AG08395 (cell line): ENCODE results near the gene GPR18.
"Not testable (repeated sequence)": the region's sequence is repeated elsewhere in the genome, so short reads cannot be mapped to it uniquely, and the experiment has no call there.

Experiments used
- DNase-seq: peaks from one replicate; pipeline ENCODE4 v3.0.0; 2012; ENCODE audit warnings: mixed read lengths, low spot score

Gene GPR18

DNA sequence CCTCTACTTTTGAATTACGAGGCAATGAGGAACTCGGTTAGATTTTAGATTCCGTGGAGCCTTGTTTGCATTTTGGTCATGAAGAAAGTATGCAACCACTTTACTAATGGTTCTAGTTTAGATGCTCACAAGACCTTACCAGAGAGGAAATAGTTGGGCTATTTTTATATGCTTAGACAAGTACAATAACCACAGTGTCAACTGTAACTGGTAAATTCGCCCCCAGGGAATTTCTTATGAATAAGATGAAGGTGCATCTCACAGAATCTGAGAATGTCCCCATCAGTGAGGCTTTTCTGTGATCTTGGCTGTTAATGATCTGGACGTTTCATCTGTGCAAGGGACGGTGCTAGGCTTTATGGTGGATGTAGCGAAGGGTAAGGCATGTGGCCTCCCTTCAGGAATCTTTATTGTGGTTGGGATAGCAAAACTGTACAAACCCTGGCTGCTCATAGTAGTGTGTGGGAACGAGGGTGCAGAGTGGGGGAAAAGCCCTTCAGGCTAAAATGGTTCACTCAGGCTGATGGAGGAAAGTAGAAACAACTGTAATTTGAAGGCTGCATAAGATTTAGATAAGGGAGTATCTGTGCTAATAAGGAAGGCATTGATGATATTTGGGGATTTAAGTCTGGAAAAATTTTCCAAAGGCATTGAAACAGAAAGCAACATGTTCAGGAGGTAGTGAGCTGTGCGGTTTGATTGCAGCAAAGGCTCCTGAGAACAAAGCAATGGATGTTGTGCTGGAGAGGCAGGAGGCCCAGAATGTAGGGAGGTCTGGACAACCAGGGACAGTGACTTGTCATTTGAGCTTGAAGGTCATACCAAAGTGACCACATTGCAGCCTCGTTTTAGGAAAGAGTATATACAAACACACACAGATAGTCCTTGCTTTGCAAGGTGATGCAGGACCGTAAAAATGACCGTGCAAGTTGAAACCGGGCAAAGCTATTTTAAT is 29.2 kb downstream of the GPR18 start:
- peak; percentile 84 for DNase-seq

DNA sequence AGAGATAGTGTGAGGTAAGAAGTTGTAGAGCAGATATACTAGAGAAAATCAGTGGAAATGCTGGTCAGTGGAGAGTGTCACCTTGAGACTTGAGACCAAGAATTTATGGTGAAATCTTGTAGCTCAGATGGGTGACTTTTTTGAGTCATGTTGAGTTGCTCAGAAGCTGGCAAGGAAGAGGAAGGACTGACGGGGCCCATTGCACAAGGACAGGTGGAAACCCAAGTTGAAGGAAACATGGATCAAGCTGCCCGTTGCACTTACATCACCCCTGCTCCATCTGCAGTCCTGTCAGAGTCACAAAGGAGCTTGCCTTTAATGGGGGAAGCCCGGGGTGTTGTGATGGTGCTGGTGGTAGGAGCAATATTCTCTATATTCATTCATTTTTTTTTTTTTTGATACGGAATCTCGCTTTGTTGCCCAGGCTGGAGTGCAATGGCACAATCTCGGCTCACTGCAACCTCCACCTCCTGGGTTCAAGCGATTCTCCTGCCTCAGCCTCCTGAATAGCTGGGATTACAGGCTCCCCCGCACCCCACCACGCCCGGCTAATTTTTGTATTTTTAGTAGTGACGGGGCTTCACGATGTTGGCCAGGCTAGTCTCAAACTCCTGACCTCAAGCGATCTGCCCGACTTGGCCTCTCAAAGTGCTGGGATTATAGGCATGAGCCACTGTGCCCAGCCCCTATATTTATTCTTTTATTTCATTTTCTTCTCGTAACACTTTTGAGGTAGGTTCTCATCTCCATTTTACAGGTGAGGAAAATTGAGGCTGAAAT is 30.1 kb downstream of the GPR18 start:
- DNase-seq = no peak

DNA sequence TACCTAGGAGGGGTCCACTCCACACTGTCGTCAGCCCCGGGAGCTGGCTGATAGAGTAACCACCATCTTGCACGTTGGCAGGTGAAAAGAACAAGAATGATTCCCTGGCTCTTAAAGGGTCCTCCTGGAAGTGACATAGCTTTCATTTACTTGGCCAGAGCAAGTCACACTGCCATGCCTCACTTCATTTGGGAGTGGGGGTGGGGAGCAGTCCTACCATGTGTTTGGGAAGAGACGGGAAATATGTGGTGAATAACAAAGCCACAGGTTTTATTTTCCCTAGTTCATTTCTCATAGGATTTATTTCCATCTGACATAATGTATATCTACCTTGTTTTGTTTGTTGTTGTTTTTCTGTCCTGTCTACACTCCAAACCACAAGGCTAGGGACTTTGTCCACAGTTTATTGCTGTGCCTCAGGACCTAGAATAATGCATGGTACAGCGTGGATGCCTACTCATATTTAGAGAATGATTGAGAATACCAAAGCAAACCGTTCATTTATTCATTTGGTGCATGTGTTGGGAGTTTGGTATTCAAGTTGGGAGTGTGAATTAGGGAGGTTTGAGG is 30.8 kb downstream of the GPR18 start:
- DNase-seq = no peak

DNA sequence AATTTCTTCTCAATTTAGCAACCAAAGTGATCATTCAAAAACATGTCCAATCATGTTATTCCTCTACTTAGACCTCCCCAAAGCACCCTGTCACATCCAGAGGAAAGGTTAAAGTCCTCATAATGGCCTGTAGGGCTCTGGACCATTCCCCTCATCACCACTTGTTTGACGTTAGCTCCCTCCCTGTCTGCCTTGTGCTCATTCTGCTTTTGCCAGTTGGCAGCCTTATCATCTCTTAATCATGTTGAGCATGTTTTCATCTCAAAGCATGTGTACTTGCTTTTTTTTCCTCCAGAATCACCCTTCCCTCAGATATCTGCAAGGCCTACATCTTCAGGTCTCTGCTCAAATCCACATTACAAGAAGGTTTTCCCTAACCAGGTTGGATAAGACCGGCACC is 31.7 kb downstream of the GPR18 start:
- DNase-seq = no peak

DNA sequence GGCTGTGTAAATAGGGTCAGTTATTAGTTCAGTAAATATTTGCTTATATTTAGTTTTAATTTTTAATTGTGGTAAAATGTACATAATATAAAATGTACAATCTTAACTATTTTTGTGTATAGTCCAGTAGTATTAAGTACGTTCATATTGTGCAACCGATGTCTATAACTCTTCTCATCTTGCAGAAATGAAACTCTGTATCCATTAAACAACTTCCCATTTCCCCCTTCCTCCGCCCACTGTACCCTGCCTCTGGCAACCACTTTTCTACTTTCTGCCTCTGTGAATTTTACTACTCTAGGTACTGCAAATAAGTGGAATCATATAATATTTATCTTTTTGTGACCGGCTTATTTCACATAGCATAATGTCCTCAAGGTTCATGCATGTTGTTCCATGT is 33.1 kb downstream of the GPR18 start:
- no peak for DNase-seq

DNA sequence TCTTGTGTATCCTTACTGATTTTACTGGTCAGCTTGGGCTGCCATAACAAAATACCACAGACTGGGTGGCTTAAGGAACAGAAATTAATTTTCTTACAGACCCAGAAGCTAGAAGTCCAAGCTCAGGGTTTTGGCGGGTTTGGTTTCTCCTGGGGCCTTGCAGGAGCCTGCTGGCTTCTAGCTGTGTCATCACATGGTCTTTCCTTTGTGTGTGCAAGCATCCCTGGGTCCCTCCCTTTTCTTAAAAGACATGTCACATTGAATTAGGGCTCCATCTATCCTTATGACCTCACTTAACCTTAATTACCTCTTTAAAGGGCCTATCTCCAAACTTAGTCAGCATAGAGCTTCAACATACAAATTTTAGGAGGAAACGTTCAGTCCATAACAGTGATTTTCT is 34.2 kb downstream of the GPR18 start:
- DNase-seq = no peak

DNA sequence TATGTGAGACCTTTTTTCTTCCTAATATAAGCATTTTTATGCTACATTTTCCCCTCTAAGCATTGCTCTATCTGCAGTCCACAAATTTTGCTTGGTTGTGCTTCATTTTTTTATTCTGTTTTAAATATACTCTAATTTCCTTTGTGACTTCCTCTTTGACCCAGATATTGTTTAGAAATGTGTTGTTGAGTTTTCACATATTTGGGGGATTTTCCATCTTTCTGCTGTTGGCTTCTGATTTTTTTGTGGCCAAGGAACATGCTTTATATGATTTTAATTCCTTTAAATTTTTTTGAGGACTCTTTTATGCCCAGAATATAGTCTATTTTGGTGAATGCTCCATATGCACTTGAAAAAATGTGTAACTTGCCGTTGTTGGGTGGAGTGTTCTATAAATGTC is 34.6 kb downstream of the GPR18 start:
- no peak for DNase-seq

DNA sequence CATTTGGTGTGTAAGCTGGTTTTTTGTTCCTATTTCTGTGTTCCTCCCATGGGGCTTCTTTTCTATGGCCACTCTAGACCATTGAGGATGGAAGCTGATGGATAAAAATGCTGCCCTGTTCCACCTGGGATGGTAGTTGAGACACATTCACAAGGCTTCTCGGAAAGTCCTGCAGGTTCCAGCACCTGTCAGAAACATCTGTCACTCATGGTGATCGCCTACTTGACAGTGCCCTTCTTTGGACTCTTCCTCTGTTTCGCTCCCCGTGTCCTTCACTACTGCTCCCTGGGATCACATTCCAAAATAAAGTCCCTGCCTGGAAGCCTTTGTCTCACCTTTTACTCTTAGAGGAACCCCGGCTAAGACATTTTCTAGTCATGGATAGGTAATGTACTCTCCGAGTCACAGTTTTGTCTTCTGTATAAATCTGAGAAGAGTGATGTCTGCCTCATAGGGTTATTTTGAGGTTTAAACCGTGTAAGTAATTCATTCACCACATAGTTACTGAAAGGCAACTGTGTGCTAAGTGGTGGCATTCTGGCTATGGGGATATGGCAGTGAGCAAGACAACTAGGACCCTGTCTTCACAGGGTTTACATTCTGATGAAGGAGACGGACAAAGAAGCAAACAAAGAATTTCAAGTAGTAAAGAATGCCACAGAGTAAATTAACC is 36.5 kb downstream of the GPR18 start:
- no peak for DNase-seq

DNA sequence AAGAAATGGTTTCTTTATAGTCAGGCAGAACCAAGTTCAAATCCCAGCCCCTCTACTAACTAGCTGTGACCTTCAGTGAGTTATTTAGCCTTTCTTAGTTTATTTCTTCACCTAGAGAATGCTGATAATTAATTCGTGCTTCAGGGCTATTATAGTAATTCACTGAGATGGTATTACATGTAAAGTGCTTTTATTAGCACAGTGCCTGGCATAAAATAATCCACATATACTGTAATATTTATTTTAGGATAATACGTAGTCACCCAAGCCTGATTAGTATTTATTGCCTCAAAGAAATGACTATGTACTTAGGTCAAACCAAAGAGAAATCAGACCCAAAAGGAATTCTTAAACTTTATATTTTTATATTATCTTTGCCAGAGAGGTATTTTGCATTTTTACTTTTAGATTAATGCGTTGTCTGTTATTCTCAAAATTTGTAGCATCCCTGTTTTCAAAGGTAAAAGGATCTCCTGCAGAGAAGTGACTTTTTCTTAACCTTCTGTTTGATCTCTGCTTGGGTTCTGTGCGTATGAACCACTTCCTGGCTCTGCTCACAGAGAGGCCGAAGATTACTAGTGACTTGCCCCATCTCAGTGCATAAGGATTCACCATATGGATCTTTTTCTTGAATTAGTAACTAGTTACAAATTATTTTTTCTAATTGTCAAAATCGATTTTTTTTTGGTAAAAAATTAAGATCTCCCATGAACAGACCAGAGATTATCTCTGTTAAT is 37.8 kb downstream of the GPR18 start:
- DNase-seq = no peak

DNA sequence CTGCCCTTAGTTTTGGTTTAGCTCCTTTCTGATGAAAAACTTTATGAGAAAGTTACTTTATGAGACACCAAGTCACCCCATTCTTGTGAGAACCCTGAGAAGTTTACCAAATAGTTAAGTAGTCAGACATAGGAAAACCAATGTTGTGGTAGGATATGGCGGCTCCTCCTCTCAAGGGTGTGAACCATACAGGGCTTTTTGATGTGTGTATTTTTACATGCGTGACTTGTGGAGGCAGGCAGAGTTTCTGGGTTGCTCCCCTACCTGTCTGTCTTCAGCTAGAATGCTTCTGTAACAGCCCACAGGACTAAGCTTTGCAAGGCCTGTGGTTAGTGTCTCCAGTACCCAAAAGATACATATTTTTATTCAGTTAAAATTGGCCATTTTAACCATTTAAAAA is 39.2 kb downstream of the GPR18 start:
- no peak for DNase-seq

DNA sequence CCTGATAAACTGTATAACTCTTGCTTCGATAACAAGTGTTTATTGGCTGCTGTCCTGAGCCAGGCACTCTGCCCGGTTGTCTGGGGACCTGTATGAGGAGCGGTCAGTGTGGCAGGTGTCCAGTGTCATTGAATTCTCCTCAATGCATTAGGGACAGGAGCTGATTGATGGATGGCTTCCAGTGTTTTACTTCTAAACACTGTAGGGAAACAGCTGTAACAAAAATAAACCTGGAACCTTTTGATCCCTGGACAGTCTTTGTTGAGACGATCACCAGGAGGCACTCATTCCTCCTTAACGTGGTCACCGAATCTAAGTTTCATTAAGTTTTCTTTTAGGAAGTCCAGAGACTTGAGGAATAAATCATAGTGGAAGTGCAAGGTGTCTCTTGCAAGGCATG is 39.6 kb downstream of the GPR18 start:
- DNase-seq = no peak

DNA sequence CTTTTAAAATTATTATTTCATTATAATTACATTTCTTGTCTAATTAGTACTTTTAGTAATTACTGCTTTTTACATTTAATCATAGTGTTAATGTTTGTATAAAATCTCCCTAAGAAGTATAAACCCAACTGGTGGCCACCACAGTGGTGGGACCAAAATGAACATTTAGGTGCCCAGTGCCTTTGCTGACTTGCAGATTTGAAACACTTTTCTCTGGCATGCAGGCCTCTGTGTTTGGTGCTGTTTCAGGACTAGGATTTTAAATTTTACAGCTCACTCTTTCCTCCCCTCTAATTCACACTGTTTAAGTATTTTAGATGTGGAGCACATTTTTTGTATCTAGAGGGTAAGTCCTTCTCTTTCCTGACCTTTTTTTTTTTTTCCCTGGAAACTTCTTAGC is 40.1 kb downstream of the GPR18 start:
- no peak for DNase-seq

DNA sequence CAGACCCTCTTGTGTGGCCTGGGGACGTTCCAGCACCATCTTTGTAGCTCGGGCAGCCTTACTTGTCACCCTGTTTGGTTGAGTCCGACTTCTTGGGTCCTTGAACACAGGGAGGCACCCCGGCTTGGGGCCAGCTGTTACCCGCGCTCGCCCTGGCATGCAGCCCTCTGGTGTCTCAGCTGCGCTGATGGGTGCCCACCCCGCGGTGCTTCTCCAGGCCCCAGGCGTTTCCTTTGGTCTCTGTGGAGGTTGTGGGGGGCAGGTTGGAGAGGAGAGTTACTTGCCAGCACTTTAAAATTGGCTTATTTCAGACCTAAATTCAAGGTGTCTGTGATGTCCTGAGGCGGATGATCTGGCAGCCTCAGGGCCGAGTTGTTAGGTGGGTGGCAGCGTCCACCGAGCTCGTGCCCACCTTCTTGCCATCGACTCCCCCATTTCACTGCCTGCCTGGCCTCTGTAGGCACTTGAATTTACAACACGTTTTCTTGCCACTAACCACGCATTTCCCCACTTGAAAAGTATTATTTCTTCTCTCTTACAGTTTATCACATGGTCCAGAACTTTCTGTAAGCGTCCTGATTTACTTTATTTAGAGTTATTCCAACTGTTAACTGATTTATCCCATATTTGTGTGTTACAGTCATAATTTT is 40.6 kb downstream of the GPR18 start:
- no peak for DNase-seq

DNA sequence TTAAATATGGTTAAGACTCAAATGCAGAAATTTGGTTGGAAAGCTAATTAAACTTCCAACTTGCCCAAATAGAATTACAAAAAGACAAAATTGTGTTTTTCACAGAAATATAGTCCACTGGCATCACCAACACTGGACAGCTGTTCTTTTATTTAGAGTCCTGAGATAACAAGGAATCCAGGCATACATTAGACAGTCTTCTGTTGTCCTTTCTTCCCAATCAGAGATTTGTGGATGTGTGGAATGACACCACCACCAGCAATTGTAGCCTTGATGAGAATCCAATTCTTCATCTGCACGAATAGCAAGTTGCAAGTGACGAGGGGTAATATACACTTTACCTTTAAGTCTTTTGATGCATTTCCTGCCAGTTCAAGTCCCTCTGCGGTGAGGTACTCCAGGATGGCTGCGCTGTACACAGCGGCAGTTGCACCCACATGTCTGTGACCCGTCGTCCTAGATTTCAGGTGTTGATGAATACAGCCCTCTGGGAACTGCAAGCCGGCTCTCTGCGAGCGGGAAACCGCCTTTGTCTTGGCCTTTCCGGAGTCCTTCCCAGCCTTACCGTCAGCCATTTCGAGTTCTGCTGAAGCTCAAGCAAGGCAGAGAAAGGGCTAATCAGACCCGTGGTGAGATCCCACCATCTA is 42.9 kb downstream of the GPR18 start:
- no peak for DNase-seq

DNA sequence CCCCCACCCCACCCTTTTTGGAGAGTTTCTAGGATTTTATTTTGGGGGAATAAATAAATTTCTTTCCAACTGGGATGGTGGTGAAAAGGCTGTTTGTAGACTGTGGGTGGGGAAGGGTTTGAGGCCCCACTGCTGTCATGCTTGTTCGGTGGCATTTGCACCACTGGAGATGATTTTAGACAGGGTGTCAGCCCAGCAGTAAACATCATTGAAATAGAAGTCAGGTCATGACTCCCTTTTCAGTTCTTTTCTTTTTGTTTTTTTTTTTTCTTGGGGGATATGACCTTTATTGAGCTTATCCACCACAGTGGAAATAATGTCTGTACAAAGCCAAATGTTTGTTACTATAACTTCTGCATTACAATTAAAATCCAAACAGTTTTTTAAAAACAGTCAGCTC is 43.4 kb downstream of the GPR18 start:
- no peak for DNase-seq

DNA sequence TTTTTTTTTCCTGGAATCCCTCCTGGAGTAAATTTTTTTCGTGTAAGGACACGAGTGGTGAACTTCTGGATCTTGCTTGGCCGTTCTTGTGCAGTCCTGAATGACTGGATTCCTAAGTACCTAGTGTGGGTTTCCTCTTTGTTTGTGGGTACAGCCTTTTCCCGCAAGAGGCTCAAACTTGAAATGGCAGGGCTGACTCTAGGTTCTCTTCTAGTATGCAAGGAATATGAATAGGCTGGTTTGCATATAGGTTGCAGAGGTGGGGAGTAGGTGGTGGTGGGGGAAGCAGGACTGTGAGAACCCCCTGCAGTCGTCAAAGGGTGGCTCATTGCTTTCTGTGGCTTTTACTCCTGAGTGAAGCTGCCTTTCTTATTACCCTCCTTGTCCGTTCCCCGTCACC is 43.9 kb downstream of the GPR18 start:
- DNase-seq = no peak

DNA sequence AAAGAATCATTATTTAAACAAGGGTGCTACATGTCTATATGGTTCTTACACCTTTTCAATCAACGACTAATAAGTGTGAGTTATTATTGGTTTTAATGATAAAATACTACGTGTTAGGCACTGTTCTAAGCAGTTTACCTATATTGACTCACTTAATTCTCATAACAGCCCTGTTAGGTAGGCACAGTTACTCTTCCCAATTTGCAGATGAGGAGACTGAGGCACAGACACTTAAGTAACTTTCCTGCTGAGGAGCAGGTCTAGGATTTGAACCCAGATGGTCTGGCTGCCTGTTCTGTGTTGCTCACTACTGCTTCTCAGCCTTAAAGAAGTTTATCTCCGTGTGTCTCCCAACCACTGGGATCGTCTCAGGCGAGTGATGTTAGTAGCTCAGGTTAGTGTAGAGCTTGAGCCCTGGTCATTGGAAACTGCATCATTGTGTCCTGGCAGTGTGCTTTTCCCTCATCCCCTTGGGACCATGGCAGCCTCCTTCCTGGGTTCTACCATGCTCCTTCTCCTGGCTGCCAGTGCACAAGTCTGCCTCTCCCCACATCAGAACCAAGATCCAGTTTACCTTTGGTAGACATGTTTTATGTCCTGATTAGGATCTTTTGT is 46.7 kb downstream of the GPR18 start:
- DNase-seq = no peak

DNA sequence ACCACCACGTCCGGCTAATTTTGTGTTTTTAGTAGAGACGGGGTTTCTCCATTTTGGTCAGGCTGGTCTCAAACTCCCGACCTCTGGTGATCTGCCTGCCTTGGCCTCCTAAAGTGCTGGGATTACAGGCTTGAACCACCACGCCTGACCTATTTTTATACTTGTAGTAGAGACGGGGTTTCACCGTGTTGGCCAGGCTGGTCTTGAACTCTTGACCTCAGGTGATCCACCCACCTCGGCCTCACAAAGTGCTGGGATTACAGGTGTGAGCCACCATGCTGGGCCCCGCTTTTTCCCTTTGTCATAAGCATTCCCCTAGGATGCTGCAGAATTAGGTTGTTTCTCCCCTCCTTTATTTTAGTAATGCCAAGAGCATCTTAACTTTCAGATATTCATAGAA is 47.6 kb downstream of the GPR18 start:
- DNase-seq = not testable (repeated sequence)

DNA sequence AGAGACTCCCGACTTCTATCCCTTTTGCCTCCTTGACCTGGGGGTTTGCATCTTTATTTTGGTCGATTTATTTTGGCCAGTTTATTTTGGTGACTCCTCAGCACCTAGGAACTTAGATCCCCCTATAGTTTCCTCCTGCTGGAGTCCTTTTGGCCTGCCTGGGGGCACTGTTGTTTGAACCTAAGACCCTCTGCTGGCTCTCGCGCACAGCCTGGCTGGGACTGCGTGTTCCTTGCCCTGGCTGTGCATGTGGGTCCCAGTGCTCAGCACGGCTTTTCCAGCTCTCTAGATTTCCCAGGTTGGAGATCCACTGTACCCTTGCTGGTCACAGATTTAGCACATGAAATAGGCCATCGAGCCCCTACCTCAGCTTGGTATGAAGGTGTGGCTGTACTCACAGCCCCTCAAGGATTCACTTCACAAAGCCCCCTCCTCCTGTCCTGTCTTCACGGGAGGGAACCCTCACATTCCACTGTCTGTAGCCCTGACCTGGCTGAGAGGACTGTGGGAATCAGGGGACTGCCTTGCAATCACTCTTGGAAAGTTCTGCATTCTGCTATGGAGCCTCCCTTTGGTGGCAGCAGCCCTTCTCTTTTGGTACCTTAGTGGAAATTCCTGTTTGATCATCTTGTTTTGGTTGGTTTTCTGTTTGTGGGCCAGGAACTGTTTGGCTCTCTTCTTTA is 49.2 kb downstream of the GPR18 start:
- no peak for DNase-seq

DNA sequence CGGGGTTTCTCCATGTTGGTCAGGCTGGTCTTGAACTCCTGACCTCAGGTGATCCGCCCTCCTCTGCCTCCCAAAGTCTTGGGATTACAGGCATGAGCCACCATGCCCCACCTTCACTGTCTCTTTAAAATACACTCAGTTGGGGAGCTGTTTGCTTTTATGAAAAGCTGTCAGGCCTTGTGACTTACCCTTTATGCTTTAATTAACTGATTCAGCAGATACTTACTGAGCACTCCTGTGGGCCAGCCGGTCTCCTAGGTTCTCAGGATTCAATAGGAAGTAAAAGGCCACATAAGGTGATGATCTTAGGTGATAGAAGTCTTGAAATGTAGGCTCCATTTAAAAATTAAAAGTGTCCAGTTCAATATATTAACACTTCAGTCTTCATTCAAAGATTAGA is 50.0 kb downstream of the GPR18 start:
- no peak for DNase-seq
